HepG2 (cell line): ENCODE measurements around the gene GLIS2. TPM values are rescaled to one million over a fixed set of nuclear protein-coding genes. Genes with fewer than 3 reads are reported as not detected.

ENCODE experiments used
- HIC2 ChIP-seq: sonication (generic); formaldehyde crosslinking; IDR thresholded peaks from 2 replicates; pipeline ENCODE4 v1.9.0; 2022; ENCODE audit warnings: low read depth, missing genetic modification reagents
- HNF4A ChIP-seq: sonication (generic); formaldehyde crosslinking; IDR thresholded peaks from 2 replicates; pipeline ENCODE4 v1.4.0; 2020; ENCODE audit warnings: missing genetic modification reagents
- MED13 ChIP-seq: sonication (generic); formaldehyde crosslinking; IDR thresholded peaks from 2 replicates; pipeline ENCODE4 v1.5.0; 2020; ENCODE audit warnings: missing genetic modification reagents
- MLLT10 ChIP-seq: sonication (generic); formaldehyde crosslinking; IDR thresholded peaks from 2 replicates; pipeline ENCODE4 v1.4.0; 2020; ENCODE audit warnings: missing genetic modification reagents
- NFYC ChIP-seq: IDR thresholded peaks from 2 replicates; pipeline ENCODE4 v1.6.1; 2016; ENCODE audit warnings: missing genetic modification reagents, missing compliant biosample characterization
- SNAPC4 ChIP-seq: sonication (generic); formaldehyde crosslinking; IDR thresholded peaks from 2 replicates; pipeline ENCODE4 v1.4.0; 2020; ENCODE audit warnings: mild to moderate bottlenecking, missing genetic modification reagents
- SOX13 ChIP-seq, 3 experiments: fragments of 450-650 bp in 1 of 3; sonication (generic) in 1 of 3; formaldehyde crosslinking in 1 of 3; IDR thresholded peaks in 2 of 3; conservative IDR thresholded peaks in 1 of 3; 2 replicates each; pipeline versions ENCODE4 v1.5.0 to v1.6.1; 2016 to 2020; ENCODE audit warnings: antibody characterized with exemption in 1 of 3, mild to moderate bottlenecking in 1 of 3, missing compliant biosample characterization in 1 of 3, missing genetic modification reagents in 1 of 3, moderate library complexity in 1 of 3
- SUZ12 ChIP-seq: fragments of 150-350 bp; IDR thresholded peaks from 2 replicates; pipeline ENCODE4 v1.6.1; 2014; ENCODE audit warnings: low read depth, low read length
- YEATS4 ChIP-seq: sonication (generic); formaldehyde crosslinking; IDR thresholded peaks from 2 replicates; pipeline ENCODE4 v1.4.0; 2020; ENCODE audit warnings: missing genetic modification reagents, borderline replicate concordance
- ZBTB43 ChIP-seq: sonication (generic); formaldehyde crosslinking; conservative IDR thresholded peaks from 2 replicates; pipeline ENCODE4 v1.4.0; 2020; ENCODE audit warnings: missing genetic modification reagents
- ZNF124 ChIP-seq: sonication (generic); formaldehyde crosslinking; IDR thresholded peaks from 2 replicates; pipeline ENCODE4 v1.4.0; 2020; ENCODE audit warnings: missing genetic modification reagents
- ZNF18 ChIP-seq: sonication (generic); formaldehyde crosslinking; IDR thresholded peaks from 2 replicates; pipeline ENCODE4 v1.8.0; 2022; ENCODE audit warnings: mild to moderate bottlenecking, missing genetic modification reagents; ENCODE audit not compliant: insufficient replicate concordance
- ZNF253 ChIP-seq: sonication (generic); formaldehyde crosslinking; IDR thresholded peaks from 2 replicates; pipeline ENCODE4 v1.8.0; 2022; ENCODE audit warnings: mild to moderate bottlenecking, missing genetic modification reagents, borderline replicate concordance
- ZNF292 ChIP-seq: sonication (generic); formaldehyde crosslinking; IDR thresholded peaks from 2 replicates; pipeline ENCODE4 v1.8.1; 2022; ENCODE audit warnings: mild to moderate bottlenecking, low read depth, missing genetic modification reagents, borderline replicate concordance
- ZNF362 ChIP-seq: sonication (generic); formaldehyde crosslinking; IDR thresholded peaks from 2 replicates; pipeline ENCODE4 v1.4.0; 2020; ENCODE audit warnings: missing genetic modification reagents, mild to moderate bottlenecking, borderline replicate concordance
- ZSCAN25 ChIP-seq: sonication (generic); formaldehyde crosslinking; IDR thresholded peaks from 2 replicates; pipeline ENCODE4 v1.8.0; 2022; ENCODE audit warnings: mild to moderate bottlenecking, missing genetic modification reagents
- polyA plus RNA-seq, 8 experiments: library from polyadenylated mRNA; depleted of rRNA in 3 of 8; stranded (reverse) in 7 of 8; unstranded in 1 of 8; fragments of >200 nt; fragmentation: Illumina TruSeq in 4 of 8; extraction: Trizol in 4 of 8; gene quantifications; 2 replicates each; pipeline versions ENCODE4 v1.2.1 to v1.2.3, GENCODE V29; 2011 to 2016; ENCODE audit warnings: low read depth in 4 of 8, missing spikeins in 1 of 8, mixed read lengths in 1 of 8; ENCODE audit not compliant: insufficient read depth in 1 of 8
- total RNA-seq, 5 experiments: library from RNA; depleted of rRNA; stranded (reverse); fragments of >200 nt; fragmentation: Illumina TruSeq; extraction: Trizol; gene quantifications; 2 replicates each; pipeline ENCODE4 v1.2.3, GENCODE V29; 2016; ENCODE audit warnings: low read depth in 1 of 5

The GLIS2 gene
- total and polyA plus RNA-seq, 2 of the 13 experiments (the other 11 are each of a cell fraction or from before 2014, with no cell fraction given): 0.28 to 0.29 TPM

GRCh38 chr16:4372578-4373355, 56.9 kb downstream of the GLIS2 start (continued):
- TF ChIP-seq ZNF292 (CRISPR knock-in tag): no peak
- TF ChIP-seq SNAPC4: 0 out of 2 replicates have a peak, but pooled peaks have one; percentile 1
- TF ChIP-seq SUZ12: no peak
- peak; percentile 86 for TF ChIP-seq HIC2 (CRISPR knock-in tag)
- TF ChIP-seq YEATS4 (CRISPR knock-in tag): peak; percentile 53; the same call in 1 of the 2 replicates
- peak; percentile 87 for TF ChIP-seq HNF4A
- TF ChIP-seq NFYC (CRISPR knock-in tag): peak; percentile 20; the same call in 1 of the 2 replicates
- no peak for TF ChIP-seq ZNF18 (CRISPR knock-in tag)
- TF ChIP-seq MED13: 0 out of 2 replicates have a peak, but pooled peaks have one; percentile 29
- TF ChIP-seq ZNF124 (CRISPR knock-in tag): 0 out of 2 replicates have a peak, but pooled peaks have one; percentile 32
- peak; percentile 13; the same call in 1 of the 2 replicates for TF ChIP-seq ZBTB43 (CRISPR knock-in tag)
- TF ChIP-seq SOX13 (IDR thresholded peaks at IDR 0.05): no peak
- TF ChIP-seq SOX13 (CRISPR knock-in tag; conservative IDR thresholded peaks at IDR 0.05 in 1 of 2, IDR thresholded peaks at IDR 0.05 in 1 of 2): peak in 1 of 2 experiments; percentile 55; a peak in 2 of 4 replicates
- peak; percentile 95 for TF ChIP-seq ZSCAN25 (CRISPR knock-in tag)
- 0 out of 2 replicates have a peak, but pooled peaks have one; percentile 53 for TF ChIP-seq ZNF253 (CRISPR knock-in tag)
- TF ChIP-seq ZNF362 (CRISPR knock-in tag): no peak
- no peak for TF ChIP-seq MLLT10 (CRISPR knock-in tag)
